Measurements from ENCODE around the gene FDXACB1.

- TF ChIP-seq EP300 (IDR thresholded peaks at IDR 0.05; ENCODE audit: low read length) = no peak
- no peak for TF ChIP-seq PPARD (CRISPR knock-in tag; IDR thresholded peaks at IDR 0.05)
- TF ChIP-seq SIN3A (IDR thresholded peaks at IDR 0.05; ENCODE audit: borderline replicate concordance in 2 of 2, control insufficient read depth in 1 of 2, low read depth in 2 of 2, low read length in 2 of 2) = no peak
- TF ChIP-seq REST (IDR thresholded peaks at IDR 0.05; ENCODE audit: borderline replicate concordance) = no peak
- TF ChIP-seq REST (CRISPR knock-in tag; IDR thresholded peaks at IDR 0.05; ENCODE audit: low read depth) = no peak
- TF ChIP-seq PHB (CRISPR knock-in tag; IDR thresholded peaks at IDR 0.05) = no peak
- no peak for TF ChIP-seq ZBTB2 (IDR thresholded peaks at IDR 0.05)
- TF ChIP-seq CTCF (IDR thresholded peaks at IDR 0.05 in 2 of 3, conservative IDR thresholded peaks at IDR 0.05 in 1 of 3; ENCODE audit: insufficient read depth in 2 of 3, low read depth in 1 of 3, low read length in 3 of 3) = no peak
- TF ChIP-seq ERF (CRISPR knock-in tag; IDR thresholded peaks at IDR 0.05) = no peak
- no peak for TF ChIP-seq ZNF24 (IDR thresholded peaks at IDR 0.05)
- TF ChIP-seq ZBTB1 (CRISPR knock-in tag; IDR thresholded peaks at IDR 0.05; ENCODE audit: borderline replicate concordance, low read depth) = no peak
- no peak for TF ChIP-seq EGR1 (conservative IDR thresholded peaks at IDR 0.05)
- no peak for TF ChIP-seq ARHGAP35 (IDR thresholded peaks at IDR 0.05; ENCODE audit: partially characterized antibody)
- TF ChIP-seq, protein P1, sequence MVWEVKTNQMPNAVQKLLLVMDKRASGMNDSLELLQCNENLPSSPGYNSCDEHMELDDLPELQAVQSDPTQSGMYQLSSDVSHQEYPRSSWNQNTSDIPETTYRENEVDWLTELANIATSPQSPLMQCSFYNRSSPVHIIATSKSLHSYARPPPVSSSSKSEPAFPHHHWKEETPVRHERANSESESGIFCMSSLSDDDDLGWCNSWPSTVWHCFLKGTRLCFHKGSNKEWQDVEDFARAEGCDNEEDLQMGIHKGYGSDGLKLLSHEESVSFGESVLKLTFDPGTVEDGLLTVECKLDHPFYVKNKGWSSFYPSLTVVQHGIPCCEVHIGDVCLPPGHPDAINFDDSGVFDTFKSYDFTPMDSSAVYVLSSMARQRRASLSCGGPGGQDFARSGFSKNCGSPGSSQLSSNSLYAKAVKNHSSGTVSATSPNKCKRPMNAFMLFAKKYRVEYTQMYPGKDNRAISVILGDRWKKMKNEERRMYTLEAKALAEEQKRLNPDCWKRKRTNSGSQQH (CRISPR knock-in tag; IDR thresholded peaks at IDR 0.05) = no peak
- no peak for TF ChIP-seq RBFOX2 (IDR thresholded peaks at IDR 0.05; ENCODE audit: low read depth, low read length)
Measured at GRCh38 chr11:111840143-111840542, 38.8 kb downstream of the FDXACB1 start.

Data from K562 (cell line).